ENCODE results near the gene APAF1. TPM values are rescaled to one million over a fixed set of nuclear protein-coding genes. Genes with fewer than 3 reads are reported as not detected.
A peak's percentile ranks its signal among the peaks of the same experiment; 100 is the strongest.

APAF1 gene
- total RNA-seq, 1 experiment from 2014 or later = 19.3 TPM

DNA sequence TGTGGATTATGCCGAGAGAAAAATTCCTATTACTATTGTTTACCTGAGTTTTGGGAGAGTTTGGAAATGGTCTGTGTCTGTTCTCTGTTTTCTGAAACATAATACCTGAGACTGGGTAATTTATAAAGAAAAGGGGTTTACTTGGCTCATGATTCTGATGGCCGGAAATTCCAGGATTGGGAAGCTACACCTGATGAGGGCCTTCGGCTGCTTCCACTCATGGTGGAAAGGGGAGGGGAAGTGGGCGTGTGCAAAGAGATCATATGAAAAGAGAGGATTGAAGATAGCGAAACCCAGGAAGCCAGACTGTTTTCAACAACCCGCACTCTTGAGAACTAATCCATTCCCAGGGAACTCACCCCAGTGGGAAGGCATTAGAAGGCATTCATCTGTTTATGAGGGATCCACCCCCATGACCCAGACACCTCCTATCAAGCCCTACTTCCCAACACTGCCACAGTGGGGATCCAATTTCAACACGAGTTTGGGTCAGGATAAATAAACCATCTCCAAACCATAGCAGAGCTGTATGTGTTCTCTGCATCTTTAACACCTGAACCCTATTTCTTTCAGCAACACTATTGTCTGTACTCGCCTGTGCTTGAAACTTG is 51.1 kb downstream of the APAF1 start:
- peak overlapping the region; percentile 96 for H3K27ac Mint-ChIP-seq
- TF ChIP-seq ZBTB21 (CRISPR knock-in tag; IDR thresholded peaks at IDR 0.05; ENCODE audit: borderline replicate concordance) (peak; percentile 30; the same call in 1 of the 2 replicates), TP53 (CRISPR knock-in tag; IDR thresholded peaks at IDR 0.05) (no peak), FOXK1 (CRISPR knock-in tag; IDR thresholded peaks at IDR 0.05) (0 out of 2 replicates have a peak, but pooled peaks have one; percentile 21)
- TF ChIP-seq, protein P1, sequence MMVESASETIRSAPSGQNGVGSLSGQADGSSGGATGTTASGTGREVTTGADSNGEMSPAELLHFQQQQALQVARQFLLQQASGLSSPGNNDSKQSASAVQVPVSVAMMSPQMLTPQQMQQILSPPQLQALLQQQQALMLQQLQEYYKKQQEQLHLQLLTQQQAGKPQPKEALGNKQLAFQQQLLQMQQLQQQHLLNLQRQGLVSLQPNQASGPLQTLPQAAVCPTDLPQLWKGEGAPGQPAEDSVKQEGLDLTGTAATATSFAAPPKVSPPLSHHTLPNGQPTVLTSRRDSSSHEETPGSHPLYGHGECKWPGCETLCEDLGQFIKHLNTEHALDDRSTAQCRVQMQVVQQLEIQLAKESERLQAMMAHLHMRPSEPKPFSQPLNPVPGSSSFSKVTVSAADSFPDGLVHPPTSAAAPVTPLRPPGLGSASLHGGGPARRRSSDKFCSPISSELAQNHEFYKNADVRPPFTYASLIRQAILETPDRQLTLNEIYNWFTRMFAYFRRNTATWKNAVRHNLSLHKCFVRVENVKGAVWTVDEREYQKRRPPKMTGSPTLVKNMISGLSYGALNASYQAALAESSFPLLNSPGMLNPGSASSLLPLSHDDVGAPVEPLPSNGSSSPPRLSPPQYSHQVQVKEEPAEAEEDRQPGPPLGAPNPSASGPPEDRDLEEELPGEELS (CRISPR knock-in tag; IDR thresholded peaks at IDR 0.05) = peak; percentile 83; the same call in 1 of the 2 replicates
- TF ChIP-seq, protein P2, sequence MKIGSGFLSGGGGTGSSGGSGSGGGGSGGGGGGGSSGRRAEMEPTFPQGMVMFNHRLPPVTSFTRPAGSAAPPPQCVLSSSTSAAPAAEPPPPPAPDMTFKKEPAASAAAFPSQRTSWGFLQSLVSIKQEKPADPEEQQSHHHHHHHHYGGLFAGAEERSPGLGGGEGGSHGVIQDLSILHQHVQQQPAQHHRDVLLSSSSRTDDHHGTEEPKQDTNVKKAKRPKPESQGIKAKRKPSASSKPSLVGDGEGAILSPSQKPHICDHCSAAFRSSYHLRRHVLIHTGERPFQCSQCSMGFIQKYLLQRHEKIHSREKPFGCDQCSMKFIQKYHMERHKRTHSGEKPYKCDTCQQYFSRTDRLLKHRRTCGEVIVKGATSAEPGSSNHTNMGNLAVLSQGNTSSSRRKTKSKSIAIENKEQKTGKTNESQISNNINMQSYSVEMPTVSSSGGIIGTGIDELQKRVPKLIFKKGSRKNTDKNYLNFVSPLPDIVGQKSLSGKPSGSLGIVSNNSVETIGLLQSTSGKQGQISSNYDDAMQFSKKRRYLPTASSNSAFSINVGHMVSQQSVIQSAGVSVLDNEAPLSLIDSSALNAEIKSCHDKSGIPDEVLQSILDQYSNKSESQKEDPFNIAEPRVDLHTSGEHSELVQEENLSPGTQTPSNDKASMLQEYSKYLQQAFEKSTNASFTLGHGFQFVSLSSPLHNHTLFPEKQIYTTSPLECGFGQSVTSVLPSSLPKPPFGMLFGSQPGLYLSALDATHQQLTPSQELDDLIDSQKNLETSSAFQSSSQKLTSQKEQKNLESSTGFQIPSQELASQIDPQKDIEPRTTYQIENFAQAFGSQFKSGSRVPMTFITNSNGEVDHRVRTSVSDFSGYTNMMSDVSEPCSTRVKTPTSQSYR (CRISPR knock-in tag; IDR thresholded peaks at IDR 0.05) = no peak
- H3K36me3 Mint-ChIP-seq = peaks cover 20% of the 10 kb centered on the region; the same call in 1 of the 2 replicates
- ATAC-seq = peak; percentile 91
- ChIA-PET POLR2A (no interaction called here), CTCF (no interaction called here)
- peak; percentile 19 for DNase-seq (ENCODE audit: low spot score)
- peaks cover 32% of the 10 kb centered on the region for H3K4me1 Mint-ChIP-seq
- peak overlapping the region; percentile 60 for H3K4me3 Mint-ChIP-seq
- peaks cover 60% of the 10 kb centered on the region for H3K27me3 Mint-ChIP-seq (ENCODE audit: low read depth)
- H3K9me3 Mint-ChIP-seq = no peaks in the 10 kb centered on the region

DNA sequence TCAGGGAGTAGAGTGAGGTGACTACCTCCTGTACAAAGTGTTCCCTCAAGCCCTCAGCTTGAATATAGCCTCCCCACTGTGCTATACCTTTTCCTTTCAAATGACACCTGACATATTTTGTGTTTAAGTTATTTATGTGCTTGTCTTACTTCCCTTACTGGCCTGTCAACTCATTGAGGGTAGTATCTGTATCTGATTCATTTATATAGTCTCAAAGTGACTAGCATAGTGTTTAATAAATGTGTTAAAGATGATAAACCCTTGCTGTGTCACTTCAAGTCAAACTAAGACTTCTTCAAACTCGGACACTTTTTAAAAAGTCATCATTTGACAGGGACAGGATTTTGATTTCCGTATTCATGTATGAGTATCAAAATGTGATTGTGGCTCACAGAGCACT is 52.1 kb downstream of the APAF1 start:
- ChIA-PET CTCF (no interaction called here), POLR2A (no interaction called here)
- peaks cover 17% of the 10 kb centered on the region; the same call in 1 of the 2 replicates for H3K36me3 Mint-ChIP-seq
- DNase-seq (ENCODE audit: low spot score) = no peak
- no peaks in the 10 kb centered on the region for H3K9me3 Mint-ChIP-seq
- no peak for ATAC-seq
- H3K4me1 Mint-ChIP-seq = peaks cover 32% of the 10 kb centered on the region
- H3K27ac Mint-ChIP-seq = peak overlapping the region; percentile 96; the same call in 1 of the 2 replicates
- H3K4me3 Mint-ChIP-seq = no peak overlapping the region
- peaks cover 60% of the 10 kb centered on the region for H3K27me3 Mint-ChIP-seq (ENCODE audit: low read depth)
- TF ChIP-seq FOXP1 (CRISPR knock-in tag; IDR thresholded peaks at IDR 0.05; ENCODE audit: borderline replicate concordance) (no peak), EMX1 (CRISPR knock-in tag; IDR thresholded peaks at IDR 0.05) (no peak), GRHL2 (CRISPR knock-in tag; IDR thresholded peaks at IDR 0.05; ENCODE audit: insufficient replicate concordance, severe bottlenecking) (no peak), ELF4 (CRISPR knock-in tag; IDR thresholded peaks at IDR 0.05; ENCODE audit: low read depth) (no peak)
- TF ChIP-seq, protein P3, sequence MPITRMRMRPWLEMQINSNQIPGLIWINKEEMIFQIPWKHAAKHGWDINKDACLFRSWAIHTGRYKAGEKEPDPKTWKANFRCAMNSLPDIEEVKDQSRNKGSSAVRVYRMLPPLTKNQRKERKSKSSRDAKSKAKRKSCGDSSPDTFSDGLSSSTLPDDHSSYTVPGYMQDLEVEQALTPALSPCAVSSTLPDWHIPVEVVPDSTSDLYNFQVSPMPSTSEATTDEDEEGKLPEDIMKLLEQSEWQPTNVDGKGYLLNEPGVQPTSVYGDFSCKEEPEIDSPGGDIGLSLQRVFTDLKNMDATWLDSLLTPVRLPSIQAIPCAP (CRISPR knock-in tag; IDR thresholded peaks at IDR 0.05) = no peak

DNA sequence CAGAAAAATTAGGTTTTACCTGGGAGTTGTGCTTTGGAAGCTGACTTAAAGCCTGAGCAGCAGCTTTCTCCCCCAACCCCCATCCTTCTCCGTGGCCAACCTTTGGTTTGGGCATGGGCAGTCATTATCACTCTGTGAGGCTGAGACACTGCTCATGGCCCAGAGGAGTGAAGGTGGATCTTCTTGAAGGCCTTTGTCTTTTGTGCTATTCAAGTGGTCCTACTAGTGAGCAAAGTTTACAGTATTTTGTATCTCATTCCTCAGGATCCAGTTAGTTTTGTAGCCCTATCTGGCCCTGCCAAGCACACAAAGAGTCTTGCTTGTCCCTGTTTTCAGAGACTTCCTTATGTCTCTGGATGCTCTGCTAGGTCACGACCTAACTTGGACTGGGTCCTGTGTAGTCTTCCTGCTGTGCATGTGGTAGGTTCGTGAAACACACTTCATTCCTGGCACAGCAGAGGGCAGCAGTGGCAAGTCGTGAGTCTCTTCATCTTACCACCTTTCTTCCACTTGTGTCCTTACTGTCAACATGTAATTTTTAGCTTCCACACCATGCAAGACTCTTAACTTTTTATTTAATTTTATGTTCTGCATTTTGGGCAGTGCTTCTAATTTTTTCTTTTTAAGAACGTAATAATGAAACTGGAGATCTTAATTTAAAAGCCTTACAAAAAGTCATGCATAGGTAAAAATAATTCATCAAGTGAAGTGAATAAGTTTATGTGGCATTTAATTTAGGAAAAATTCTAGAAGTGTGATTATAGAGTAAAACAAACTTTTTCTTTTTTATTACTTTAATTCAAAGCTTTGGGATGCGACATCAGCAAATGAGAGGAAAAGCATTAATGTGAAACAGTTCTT is 53.7 kb downstream of the APAF1 start:
- Mint-ChIP-seq H3K27me3 (ENCODE audit: low read depth) (peaks cover 52% of the 10 kb centered on the region), H3K4me1 (peaks cover 28% of the 10 kb centered on the region), H3K4me3 (no peak overlapping the region), H3K9me3 (no peaks in the 10 kb centered on the region), H3K27ac (no peak overlapping the region; the same call in 1 of the 2 replicates), H3K36me3 (peaks cover 17% of the 10 kb centered on the region; the same call in 1 of the 2 replicates)
- peak; percentile 42 for DNase-seq (ENCODE audit: low spot score)
- ChIA-PET CTCF (interaction anchor here (0.6 to 1.0 kb wide), 3 partner anchors 13 to 300 kb away, joined by 3 read pairs; no protein-coding TSS in a partner anchor), POLR2A (no interaction called here)
- ATAC-seq = peak; percentile 36
- TF ChIP-seq, protein P4, sequence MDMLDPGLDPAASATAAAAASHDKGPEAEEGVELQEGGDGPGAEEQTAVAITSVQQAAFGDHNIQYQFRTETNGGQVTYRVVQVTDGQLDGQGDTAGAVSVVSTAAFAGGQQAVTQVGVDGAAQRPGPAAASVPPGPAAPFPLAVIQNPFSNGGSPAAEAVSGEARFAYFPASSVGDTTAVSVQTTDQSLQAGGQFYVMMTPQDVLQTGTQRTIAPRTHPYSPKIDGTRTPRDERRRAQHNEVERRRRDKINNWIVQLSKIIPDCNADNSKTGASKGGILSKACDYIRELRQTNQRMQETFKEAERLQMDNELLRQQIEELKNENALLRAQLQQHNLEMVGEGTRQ (CRISPR knock-in tag; IDR thresholded peaks at IDR 0.05) = no peak
- TF ChIP-seq, protein P5, sequence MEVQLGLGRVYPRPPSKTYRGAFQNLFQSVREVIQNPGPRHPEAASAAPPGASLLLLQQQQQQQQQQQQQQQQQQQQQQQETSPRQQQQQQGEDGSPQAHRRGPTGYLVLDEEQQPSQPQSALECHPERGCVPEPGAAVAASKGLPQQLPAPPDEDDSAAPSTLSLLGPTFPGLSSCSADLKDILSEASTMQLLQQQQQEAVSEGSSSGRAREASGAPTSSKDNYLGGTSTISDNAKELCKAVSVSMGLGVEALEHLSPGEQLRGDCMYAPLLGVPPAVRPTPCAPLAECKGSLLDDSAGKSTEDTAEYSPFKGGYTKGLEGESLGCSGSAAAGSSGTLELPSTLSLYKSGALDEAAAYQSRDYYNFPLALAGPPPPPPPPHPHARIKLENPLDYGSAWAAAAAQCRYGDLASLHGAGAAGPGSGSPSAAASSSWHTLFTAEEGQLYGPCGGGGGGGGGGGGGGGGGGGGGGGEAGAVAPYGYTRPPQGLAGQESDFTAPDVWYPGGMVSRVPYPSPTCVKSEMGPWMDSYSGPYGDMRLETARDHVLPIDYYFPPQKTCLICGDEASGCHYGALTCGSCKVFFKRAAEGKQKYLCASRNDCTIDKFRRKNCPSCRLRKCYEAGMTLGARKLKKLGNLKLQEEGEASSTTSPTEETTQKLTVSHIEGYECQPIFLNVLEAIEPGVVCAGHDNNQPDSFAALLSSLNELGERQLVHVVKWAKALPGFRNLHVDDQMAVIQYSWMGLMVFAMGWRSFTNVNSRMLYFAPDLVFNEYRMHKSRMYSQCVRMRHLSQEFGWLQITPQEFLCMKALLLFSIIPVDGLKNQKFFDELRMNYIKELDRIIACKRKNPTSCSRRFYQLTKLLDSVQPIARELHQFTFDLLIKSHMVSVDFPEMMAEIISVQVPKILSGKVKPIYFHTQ (CRISPR knock-in tag; IDR thresholded peaks at IDR 0.05) = no peak
- TF ChIP-seq NFE2L1 (CRISPR knock-in tag; IDR thresholded peaks at IDR 0.05) = no peak
- TF ChIP-seq, protein P6, sequence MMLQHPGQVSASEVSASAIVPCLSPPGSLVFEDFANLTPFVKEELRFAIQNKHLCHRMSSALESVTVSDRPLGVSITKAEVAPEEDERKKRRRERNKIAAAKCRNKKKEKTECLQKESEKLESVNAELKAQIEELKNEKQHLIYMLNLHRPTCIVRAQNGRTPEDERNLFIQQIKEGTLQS (CRISPR knock-in tag; conservative IDR thresholded peaks at IDR 0.05) = no peak
- TF ChIP-seq, protein P7, sequence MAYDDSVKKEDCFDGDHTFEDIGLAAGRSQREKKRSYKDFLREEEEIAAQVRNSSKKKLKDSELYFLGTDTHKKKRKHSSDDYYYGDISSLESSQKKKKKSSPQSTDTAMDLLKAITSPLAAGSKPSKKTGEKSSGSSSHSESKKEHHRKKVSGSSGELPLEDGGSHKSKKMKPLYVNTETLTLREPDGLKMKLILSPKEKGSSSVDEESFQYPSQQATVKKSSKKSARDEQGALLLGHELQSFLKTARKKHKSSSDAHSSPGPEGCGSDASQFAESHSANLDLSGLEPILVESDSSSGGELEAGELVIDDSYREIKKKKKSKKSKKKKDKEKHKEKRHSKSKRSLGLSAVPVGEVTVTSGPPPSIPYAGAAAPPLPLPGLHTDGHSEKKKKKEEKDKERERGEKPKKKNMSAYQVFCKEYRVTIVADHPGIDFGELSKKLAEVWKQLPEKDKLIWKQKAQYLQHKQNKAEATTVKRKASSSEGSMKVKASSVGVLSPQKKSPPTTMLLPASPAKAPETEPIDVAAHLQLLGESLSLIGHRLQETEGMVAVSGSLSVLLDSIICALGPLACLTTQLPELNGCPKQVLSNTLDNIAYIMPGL (CRISPR knock-in tag; IDR thresholded peaks at IDR 0.05) = no peak
- no peak for TF ChIP-seq FOXP1 (CRISPR knock-in tag; IDR thresholded peaks at IDR 0.05; ENCODE audit: borderline replicate concordance)
- no peak for TF ChIP-seq ZNF671 (CRISPR knock-in tag; IDR thresholded peaks at IDR 0.05)
- no peak for TF ChIP-seq FOXK1 (CRISPR knock-in tag; IDR thresholded peaks at IDR 0.05)
